Large intestine (tissue), 3 donors: Measurements from ENCODE around the gene MSI2. TPM values are rescaled to one million over a fixed set of nuclear protein-coding genes. Genes with fewer than 3 reads are reported as not detected.
A peak's percentile ranks its signal among the peaks of the same experiment; 100 is the strongest.

Experiments
- DNase-seq, 2 donors: peaks; one replicate each; pipeline versions ENCODE4 v3.0.0 to v3.0.0-alpha.2; 2013
- H3K27ac ChIP-seq: one replicate; pipeline ENCODE4 v1.5.1; 2013; ENCODE audit warnings: low read length
- H3K27me3 ChIP-seq: 2 replicates; pipeline ENCODE4 v1.6.1; 2013; ENCODE audit warnings: low read length; ENCODE audit not compliant: control insufficient read depth, insufficient read depth
- H3K36me3 ChIP-seq: 2 replicates; pipeline ENCODE4 v1.6.1; 2013; ENCODE audit warnings: low read length; ENCODE audit not compliant: control insufficient read depth, insufficient read depth
- H3K4me1 ChIP-seq: one replicate; pipeline ENCODE4 v1.6.1; 2013; ENCODE audit warnings: low read length; ENCODE audit not compliant: control insufficient read depth, insufficient read depth
- H3K4me3 ChIP-seq: one replicate; pipeline ENCODE4 v1.5.1; 2013; ENCODE audit warnings: low read length
- H3K9me3 ChIP-seq: one replicate; pipeline ENCODE4 v1.6.1; 2013; ENCODE audit warnings: mild to moderate bottlenecking, low read depth, low read length, moderate library complexity; ENCODE audit not compliant: control insufficient read depth
- WGBS: methylation state at CpG from one replicate; pipeline ENCODE4 v1.1.5; 2013; ENCODE audit warnings: low lambda C conversion rate; ENCODE audit not compliant: insufficient coverage; 5-methylcytosine and 5-hydroxymethylcytosine counted together
- polyA plus RNA-seq: library from polyadenylated mRNA; unstranded; fragments of 120-200 nt; gene quantifications from one replicate; pipeline ENCODE4 v1.2.1, GENCODE V29; 2013

The MSI2 gene
- polyA plus RNA-seq, 1 donor = 46.1 TPM

DNA sequence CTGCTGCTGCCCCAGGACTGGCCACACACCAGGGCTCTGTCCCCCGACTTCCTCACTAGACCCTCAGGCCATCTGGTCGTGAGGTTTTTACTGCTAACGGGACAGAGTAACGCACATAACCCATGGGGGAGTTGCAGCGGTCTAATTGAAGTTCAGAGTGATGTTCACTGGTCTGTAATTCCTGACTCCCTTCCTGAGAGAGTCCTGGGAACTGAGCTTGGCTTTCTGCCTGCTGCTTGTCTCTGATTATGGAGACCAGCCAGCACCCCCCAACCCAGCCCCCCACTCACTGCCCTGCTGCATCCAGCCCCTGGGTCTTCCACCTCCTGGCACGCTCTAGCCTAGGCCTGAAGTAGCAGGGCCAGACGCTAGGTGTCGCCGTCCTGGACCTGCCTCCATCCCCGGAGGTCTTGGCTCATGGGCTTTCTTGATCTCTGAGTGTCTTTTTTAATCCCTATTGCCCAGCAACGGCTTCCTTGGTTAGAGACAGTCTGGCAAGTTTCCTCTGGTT lies 295.8 kb downstream of the MSI2 start:
- H3K27ac ChIP-seq = no peak overlapping the region
- H3K4me3 ChIP-seq = no peak overlapping the region
- no peaks in the 10 kb centered on the region for H3K36me3 ChIP-seq
- no peaks in the 10 kb centered on the region for H3K27me3 ChIP-seq
- no peak for DNase-seq
- peaks cover 41% of the 10 kb centered on the region for H3K4me1 ChIP-seq
- no peaks in the 10 kb centered on the region for H3K9me3 ChIP-seq
- WGBS = 20% methylated on average over 1 of the region's 11 CpGs

DNA sequence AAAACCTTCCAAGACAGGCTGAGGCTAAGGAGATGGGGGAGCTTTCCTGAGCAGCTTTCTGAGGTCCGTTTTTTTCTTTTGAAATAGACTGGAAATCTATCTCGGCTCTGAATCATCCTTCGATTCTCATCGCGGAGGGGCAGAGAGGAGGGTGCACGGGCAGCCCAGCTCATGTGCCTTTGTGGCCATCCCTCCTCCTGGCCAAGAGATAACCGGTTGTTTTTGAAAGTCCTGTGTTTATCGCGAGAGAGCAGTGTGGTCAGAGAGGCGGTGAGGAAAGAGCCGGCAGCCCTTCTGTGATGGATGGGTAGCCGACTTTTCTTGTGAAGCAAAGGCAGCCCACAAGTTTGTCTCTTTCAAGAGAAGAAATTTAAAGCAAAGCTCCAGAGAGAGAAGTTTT lies 297.2 kb downstream of the MSI2 start:
- Histone ChIP-seq H3K27me3 (no peaks in the 10 kb centered on the region), H3K27ac (no peak overlapping the region), H3K9me3 (no peaks in the 10 kb centered on the region), H3K4me3 (no peak overlapping the region), H3K36me3 (no peaks in the 10 kb centered on the region), H3K4me1 (peaks cover 44% of the 10 kb centered on the region)
- DNase-seq = no peak
- no CpG with 5 or more reads among the region's 12 CpGs for WGBS

DNA sequence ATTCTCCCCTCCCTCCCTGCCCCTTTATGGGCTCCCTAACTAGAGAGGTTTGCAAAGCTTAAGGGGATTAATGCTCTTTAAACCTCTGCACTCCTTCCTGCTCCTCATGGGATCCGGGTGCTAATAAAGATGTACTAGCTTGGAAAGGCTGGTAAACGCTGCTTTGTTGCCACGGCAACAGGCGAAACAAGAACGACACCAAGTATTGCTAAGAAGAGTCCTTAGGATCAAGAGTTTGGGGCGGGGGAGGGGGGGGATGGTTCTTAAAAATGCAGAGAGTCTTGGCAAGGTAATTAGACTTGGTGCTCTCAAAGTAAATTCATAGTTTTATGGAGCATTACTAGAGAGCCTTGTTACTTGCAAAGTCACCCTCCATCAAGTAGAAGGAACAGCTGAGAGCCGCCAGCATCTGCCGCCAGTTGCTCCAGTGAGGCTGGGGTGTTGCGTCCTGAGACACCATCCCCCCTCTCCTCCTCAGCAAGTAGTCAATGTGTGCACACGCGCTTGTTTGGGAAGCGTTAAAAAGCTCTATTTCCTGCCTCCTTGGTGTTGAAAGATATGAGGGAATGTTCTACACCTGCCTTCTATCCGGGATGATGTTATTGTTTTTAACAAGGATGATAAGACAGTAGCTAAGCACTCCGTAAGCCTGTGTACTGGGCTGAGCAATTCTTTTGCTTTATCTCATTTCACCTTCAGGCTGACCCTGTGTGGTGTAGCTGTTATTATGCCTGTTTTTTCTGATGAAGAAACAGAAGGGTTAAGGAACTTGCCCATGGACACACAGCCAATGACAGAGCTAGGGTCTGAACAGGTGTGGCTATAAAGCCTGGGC lies 297.9 kb downstream of the MSI2 start:
- no peaks in the 10 kb centered on the region for H3K9me3 ChIP-seq
- no peak overlapping the region for H3K27ac ChIP-seq
- WGBS = no CpG with 5 or more reads among the region's 14 CpGs
- DNase-seq = peak; percentile 72 to 83
- H3K36me3 ChIP-seq = no peaks in the 10 kb centered on the region
- H3K27me3 ChIP-seq = no peaks in the 10 kb centered on the region
- peaks cover 40% of the 10 kb centered on the region for H3K4me1 ChIP-seq
- no peak overlapping the region for H3K4me3 ChIP-seq

DNA sequence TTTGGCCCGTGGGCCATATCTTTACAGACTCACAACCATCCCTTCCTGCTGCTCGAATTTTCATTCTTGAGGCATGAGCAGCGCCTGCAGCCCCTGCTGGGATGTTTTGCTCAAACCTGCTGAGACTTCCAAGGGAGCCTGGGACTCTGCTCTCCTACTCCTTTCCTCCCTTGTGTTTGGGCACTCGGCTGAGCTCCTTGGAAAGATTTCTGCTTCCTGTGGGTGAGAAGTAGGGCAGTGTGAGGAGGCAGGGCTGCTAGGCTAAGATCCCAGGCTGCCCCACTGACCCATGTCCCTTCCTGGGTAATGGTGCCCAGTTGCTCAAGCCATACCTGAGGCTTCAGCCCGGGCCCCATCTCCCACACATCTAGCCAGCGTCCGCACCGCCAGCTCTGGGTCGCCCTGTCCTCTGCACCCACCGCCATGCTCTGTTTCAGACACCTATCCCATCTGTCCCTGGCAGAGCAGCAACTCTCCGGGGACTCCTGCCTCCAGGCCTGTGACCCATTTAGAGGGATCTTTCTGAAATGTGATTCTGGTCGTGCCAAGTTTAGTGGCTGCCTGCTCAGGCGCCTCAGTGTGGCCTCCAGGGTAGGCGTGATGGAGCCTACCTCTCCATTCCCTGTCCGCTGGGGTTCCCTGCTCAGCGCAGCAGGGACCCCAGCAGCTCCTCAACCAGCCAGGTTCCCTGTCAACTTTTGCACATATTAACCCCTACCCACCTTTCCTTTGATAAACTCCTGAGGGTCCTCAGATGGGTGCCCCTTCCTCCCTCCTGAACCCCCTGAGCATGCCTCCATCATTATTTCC lies 298.7 kb downstream of the MSI2 start:
- H3K9me3 ChIP-seq = no peaks in the 10 kb centered on the region

DNA sequence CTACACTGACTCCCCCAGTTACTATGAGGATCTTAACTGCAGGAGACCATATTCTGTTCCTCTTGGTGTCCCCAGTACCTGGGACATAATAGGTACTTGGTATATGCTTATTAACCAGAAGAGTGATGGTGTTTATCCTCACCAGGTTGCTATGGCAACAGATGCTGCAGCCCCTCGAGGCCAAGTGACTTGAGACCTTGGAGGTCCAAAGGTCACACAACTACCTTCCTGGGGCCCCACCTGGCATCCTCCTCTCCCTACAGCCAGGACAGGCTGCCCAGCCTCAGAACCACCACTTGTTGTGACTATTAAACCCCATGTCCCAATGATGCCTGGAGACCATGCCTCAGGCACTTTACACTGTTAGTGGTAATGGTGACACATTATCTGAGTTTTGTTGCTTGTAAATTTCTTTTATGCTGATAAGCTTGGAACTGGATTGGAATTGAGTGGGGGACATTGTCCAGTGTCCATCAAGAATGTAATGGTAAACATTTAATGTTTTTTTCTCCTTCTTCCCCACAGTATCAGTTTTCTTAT lies 299.4 kb downstream of the MSI2 start:
- peak in 1 of 2 donors; percentile 59 for DNase-seq
- Histone ChIP-seq H3K27ac (no peak overlapping the region), H3K9me3 (no peaks in the 10 kb centered on the region), H3K4me3 (no peak overlapping the region), H3K27me3 (no peaks in the 10 kb centered on the region), H3K4me1 (peaks cover 51% of the 10 kb centered on the region), H3K36me3 (no peaks in the 10 kb centered on the region)
- no CpG with 5 or more reads among the region's 1 CpG for WGBS

More for the DNA sequence above, 298.7 kb downstream of the MSI2 start:
- 60% methylated on average over 1 of the region's 16 CpGs for WGBS
- Histone ChIP-seq H3K36me3 (no peaks in the 10 kb centered on the region), H3K27me3 (no peaks in the 10 kb centered on the region), H3K27ac (no peak overlapping the region), H3K4me3 (no peak overlapping the region), H3K4me1 (peaks cover 44% of the 10 kb centered on the region)
- DNase-seq = no peak

DNA sequence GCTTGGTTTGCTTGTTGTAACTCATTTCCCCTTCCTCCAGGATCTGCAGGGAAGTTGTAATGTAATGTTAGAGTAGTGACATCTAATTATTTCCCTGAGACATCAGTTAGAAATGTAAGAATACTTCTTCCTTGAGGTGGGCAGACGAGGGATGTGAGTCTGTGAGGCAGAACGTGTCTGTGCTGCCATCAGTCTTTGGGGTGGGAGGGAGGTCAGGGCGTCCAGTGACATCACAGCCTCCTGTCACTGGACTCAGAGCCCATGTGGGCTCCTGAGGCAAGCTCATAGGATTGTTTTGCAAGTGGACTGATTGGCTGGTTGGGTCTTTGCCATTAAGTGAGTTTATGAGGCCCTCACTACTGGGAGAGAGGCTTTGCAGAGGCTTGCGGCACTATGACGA lies 300.0 kb downstream of the MSI2 start:
- no peaks in the 10 kb centered on the region for H3K9me3 ChIP-seq
- no CpG with 5 or more reads among the region's 5 CpGs for WGBS
- no peaks in the 10 kb centered on the region for H3K27me3 ChIP-seq
- no peak for DNase-seq
- no peak overlapping the region for H3K27ac ChIP-seq
- H3K4me1 ChIP-seq = peaks cover 57% of the 10 kb centered on the region
- no peaks in the 10 kb centered on the region for H3K36me3 ChIP-seq
- no peak overlapping the region for H3K4me3 ChIP-seq

DNA sequence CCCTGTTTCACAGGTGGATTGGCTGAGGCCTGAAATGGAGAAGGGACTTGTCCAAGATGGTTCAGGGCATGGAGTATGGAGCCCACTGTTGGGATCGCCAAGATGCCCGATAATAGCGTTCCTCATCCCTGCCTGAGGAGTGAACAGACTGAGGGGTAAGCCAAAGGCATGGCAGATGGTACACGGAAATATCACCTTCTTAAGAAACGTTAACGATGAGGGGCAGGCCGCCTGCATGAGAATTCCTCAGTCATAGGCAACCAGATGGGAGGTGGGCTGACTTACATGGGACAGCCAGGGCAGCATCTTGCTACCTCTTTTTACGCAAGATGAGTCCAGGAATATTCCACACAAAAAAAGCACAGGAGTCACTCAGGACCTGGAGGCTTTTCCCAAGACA lies 300.7 kb downstream of the MSI2 start:
- no peaks in the 10 kb centered on the region for H3K27me3 ChIP-seq
- H3K27ac ChIP-seq = no peak overlapping the region
- WGBS = no CpG with 5 or more reads among the region's 8 CpGs
- no peak overlapping the region for H3K4me3 ChIP-seq
- H3K9me3 ChIP-seq = no peaks in the 10 kb centered on the region
- H3K36me3 ChIP-seq = no peaks in the 10 kb centered on the region
- H3K4me1 ChIP-seq = peaks cover 60% of the 10 kb centered on the region
- DNase-seq = no peak

DNA sequence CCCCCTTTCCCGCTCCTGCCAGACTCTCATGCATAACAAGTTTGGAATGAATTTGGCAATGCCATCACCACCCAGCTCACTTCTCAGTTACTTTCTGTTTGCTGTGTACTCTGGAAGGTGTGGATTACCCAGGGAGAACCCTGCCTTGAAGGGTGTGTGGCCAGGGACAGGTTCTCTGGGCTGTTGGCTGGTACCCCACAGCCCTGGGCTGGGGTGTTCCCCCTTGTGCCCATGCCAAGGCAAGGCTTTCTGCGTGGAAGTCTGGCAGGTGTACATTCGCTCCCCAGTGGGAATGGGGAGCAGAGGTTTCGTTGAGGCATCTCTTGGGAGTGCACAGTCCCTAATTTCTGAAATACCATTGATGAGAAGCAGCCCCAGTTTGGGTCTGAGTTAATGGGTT lies 301.1 kb downstream of the MSI2 start:
- Histone ChIP-seq H3K27ac (no peak overlapping the region), H3K4me1 (peaks cover 61% of the 10 kb centered on the region), H3K36me3 (no peaks in the 10 kb centered on the region), H3K27me3 (no peaks in the 10 kb centered on the region), H3K4me3 (no peak overlapping the region), H3K9me3 (no peaks in the 10 kb centered on the region)
- WGBS = no CpG with 5 or more reads among the region's 4 CpGs
- no peak for DNase-seq

DNA sequence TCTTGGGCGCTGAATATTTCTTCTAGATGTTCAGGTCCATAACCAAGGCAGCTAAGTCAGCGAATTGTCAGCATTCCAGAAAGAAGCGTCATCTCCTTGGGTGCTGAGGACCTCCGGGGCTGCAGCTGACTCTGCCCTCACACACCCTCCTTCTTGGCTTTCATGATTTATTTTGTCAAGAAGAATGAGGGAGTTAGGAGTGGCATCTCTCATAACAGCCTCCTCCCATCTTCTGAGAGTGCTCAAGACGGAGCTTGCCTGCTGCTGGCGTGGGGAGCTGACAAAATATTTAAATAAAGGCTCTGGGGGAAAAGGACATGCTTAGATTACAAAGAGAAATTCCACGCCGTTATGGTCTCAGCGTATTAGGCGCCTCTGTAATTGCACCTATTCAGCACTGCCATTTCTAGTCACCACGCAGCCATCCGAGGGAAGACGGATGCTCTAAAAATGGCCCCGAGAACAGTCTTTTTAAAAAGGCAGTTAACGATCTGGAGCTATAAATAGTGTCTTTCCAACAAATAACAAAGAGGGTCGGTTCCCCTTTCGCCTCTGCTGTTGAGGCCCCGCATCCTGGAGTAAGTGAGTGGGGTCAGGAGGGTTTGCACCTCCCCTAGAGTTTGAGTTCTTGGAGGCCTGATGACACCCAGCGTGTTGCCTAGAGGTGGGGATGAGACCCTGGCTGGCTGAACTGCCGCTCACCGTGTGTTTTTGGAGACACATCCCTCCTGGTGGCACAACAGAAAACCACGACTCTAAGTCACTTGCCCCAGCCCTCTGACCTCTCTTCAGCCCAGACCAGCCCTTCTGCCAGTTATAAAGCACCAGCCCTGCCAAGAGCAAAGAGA lies 301.7 kb downstream of the MSI2 start:
- no peak for DNase-seq
- peaks cover 64% of the 10 kb centered on the region for H3K4me1 ChIP-seq
- WGBS = no CpG with 5 or more reads among the region's 22 CpGs
- no peaks in the 10 kb centered on the region for H3K9me3 ChIP-seq
- no peaks in the 10 kb centered on the region for H3K36me3 ChIP-seq
- no peak overlapping the region for H3K27ac ChIP-seq
- no peak overlapping the region for H3K4me3 ChIP-seq
- H3K27me3 ChIP-seq = no peaks in the 10 kb centered on the region

DNA sequence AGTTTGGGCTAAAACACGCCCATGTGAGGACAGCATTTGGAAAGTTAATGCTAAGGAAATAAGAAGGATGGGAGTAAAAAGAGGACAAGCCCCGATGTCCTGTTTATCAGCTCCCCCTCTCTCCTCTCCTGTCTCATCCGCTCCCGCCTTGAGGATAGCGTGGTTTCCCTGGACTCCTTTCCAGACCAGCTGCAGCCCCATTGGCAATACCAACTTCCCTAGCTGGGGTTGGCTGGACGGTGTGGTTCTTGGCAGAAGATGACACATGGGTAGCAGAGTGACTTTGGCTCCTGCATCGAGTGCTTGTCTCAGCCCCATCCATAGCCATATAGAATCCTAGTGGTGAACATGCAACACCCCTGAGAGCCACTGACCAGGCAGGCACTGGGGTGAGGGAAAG lies 302.9 kb downstream of the MSI2 start:
- peaks cover 63% of the 10 kb centered on the region for H3K4me1 ChIP-seq
- H3K27ac ChIP-seq = no peak overlapping the region
- no peaks in the 10 kb centered on the region for H3K27me3 ChIP-seq
- H3K36me3 ChIP-seq = no peaks in the 10 kb centered on the region
- H3K4me3 ChIP-seq = no peak overlapping the region
- H3K9me3 ChIP-seq = no peaks in the 10 kb centered on the region
- DNase-seq = no peak
- no CpG with 5 or more reads among the region's 7 CpGs for WGBS
